Subcutaneous abdominal adipose tissue (tissue), 5 donors: ENCODE results near the gene PCP2.

Experiments used
- H3K27ac ChIP-seq: one replicate; pipeline ENCODE4 v1.7.0; 2013; ENCODE audit warnings: low read depth, mild to moderate bottlenecking, inconsistent platforms, low read length, moderate library complexity
- H3K27me3 ChIP-seq, 5 donors: one replicate each; pipeline ENCODE4 v1.7.0; 2013; ENCODE audit warnings: low read length in 5 of 5, inconsistent platforms in 1 of 5; ENCODE audit not compliant: control insufficient read depth in 5 of 5, insufficient read depth in 4 of 5
- H3K36me3 ChIP-seq, 5 donors: one replicate each; pipeline ENCODE4 v1.7.0; 2013; ENCODE audit warnings: low read length in 5 of 5; ENCODE audit not compliant: control insufficient read depth in 5 of 5, insufficient read depth in 5 of 5
- H3K4me1 ChIP-seq, 5 donors: one replicate each; pipeline ENCODE4 v1.7.0; 2013; ENCODE audit warnings: low read length in 5 of 5, mild to moderate bottlenecking in 3 of 5, moderate library complexity in 1 of 5; ENCODE audit not compliant: control insufficient read depth in 5 of 5, insufficient read depth in 5 of 5
- H3K4me3 ChIP-seq, 5 donors: one replicate each; pipeline ENCODE4 v1.7.0; 2013; ENCODE audit warnings: low read length in 5 of 5, low read depth in 1 of 5
- H3K9ac ChIP-seq, 5 donors: one replicate each; pipeline ENCODE4 v1.7.0; 2013; ENCODE audit warnings: low read length in 5 of 5, mild to moderate bottlenecking in 4 of 5, moderate library complexity in 3 of 5
- H3K9me3 ChIP-seq, 5 donors: one replicate each; pipeline ENCODE4 v1.7.0; 2013; ENCODE audit warnings: low read length in 5 of 5; ENCODE audit not compliant: control insufficient read depth in 5 of 5
- donor health status: healthy.
- donor health status: healthy.
- donor health status: healthy.
- donor health status: healthy.
- donor health status: healthy.

The PCP2 gene

GRCh38 chr19:7598180-7598579 lies 35.3 kb downstream of the PCP2 start:
- Histone ChIP-seq H3K27ac (no peak overlapping the region), H3K9me3 (no peaks in the 10 kb centered on the region), H3K36me3 (no peaks in the 10 kb centered on the region), H3K4me3 (no peak overlapping the region), H3K27me3 (peaks cover 23 to 36% (median 33%) of the 10 kb centered on the region in 5 donors), H3K9ac (no peak overlapping the region), H3K4me1 (peaks cover 0 to 11% (median 3%) of the 10 kb centered on the region in 5 donors)

GRCh38 chr19:7597689-7598088 lies 35.8 kb downstream of the PCP2 start:
- Histone ChIP-seq H3K4me3 (no peak overlapping the region), H3K36me3 (no peaks in the 10 kb centered on the region), H3K9me3 (no peaks in the 10 kb centered on the region), H3K9ac (no peak overlapping the region), H3K27ac (no peak overlapping the region), H3K4me1 (peaks cover 0 to 11% (median 3%) of the 10 kb centered on the region in 5 donors), H3K27me3 (peaks cover 23 to 36% (median 33%) of the 10 kb centered on the region in 5 donors)

GRCh38 chr19:7596211-7596937 lies 37.1 kb downstream of the PCP2 start:
- H3K36me3 ChIP-seq: no peaks in the 10 kb centered on the region
- H3K4me1 ChIP-seq: peaks cover 0 to 11% (median 3%) of the 10 kb centered on the region in 5 donors
- H3K27me3 ChIP-seq: peaks cover 23 to 35% (median 33%) of the 10 kb centered on the region in 5 donors
- no peak overlapping the region for H3K4me3 ChIP-seq
- H3K27ac ChIP-seq: no peak overlapping the region
- H3K9ac ChIP-seq: no peak overlapping the region
- H3K9me3 ChIP-seq: no peaks in the 10 kb centered on the region

- Histone ChIP-seq H3K27me3 (peaks cover 26 to 39% (median 36%) of the 10 kb centered on the region in 5 donors), H3K4me3 (peak within 1 kb of the TSS in 1 of 5 donors; percentile 10), H3K4me1 (peaks cover 0 to 11% (median 3%) of the 10 kb centered on the region in 5 donors), H3K36me3 (no peaks in the 10 kb centered on the region), H3K9me3 (no peaks in the 10 kb centered on the region), H3K9ac (no peak within 1 kb of the TSS), H3K27ac (no peak within 1 kb of the TSS)
Measured at GRCh38 chr19:7595466-7596133, 37.9 kb downstream of the PCP2 start, which contains the start of gene CAMSAP3. TSS of gene CAMSAP3 (plus strand) at chr19:7595863. CDS start at chr19:7596003, 140 bp downstream.

GRCh38 chr19:7590256-7590655 lies 43.3 kb downstream of the PCP2 start:
- no peaks in the 10 kb centered on the region for H3K36me3 ChIP-seq
- no peak overlapping the region for H3K4me3 ChIP-seq
- H3K4me1 ChIP-seq: peaks cover 0 to 2% (median 0%) of the 10 kb centered on the region in 5 donors
- peaks cover 13 to 23% (median 15%) of the 10 kb centered on the region in 5 donors for H3K27me3 ChIP-seq
- no peak overlapping the region for H3K9ac ChIP-seq
- no peak overlapping the region for H3K27ac ChIP-seq
- H3K9me3 ChIP-seq: no peaks in the 10 kb centered on the region

GRCh38 chr19:7589822-7590221 lies 43.7 kb downstream of the PCP2 start:
- no peaks in the 10 kb centered on the region for H3K36me3 ChIP-seq
- H3K27me3 ChIP-seq: peaks cover 9 to 20% (median 13%) of the 10 kb centered on the region in 5 donors
- no peak overlapping the region for H3K9ac ChIP-seq
- H3K27ac ChIP-seq: no peak overlapping the region
- H3K9me3 ChIP-seq: no peaks in the 10 kb centered on the region
- no peak overlapping the region for H3K4me3 ChIP-seq
- H3K4me1 ChIP-seq: no peaks in the 10 kb centered on the region

GRCh38 chr19:7582446-7582845 lies 51.1 kb downstream of the PCP2 start:
- Histone ChIP-seq H3K9me3 (no peaks in the 10 kb centered on the region), H3K4me3 (no peak overlapping the region), H3K4me1 (no peaks in the 10 kb centered on the region), H3K27me3 (peaks cover 0 to 2% (median 0%) of the 10 kb centered on the region in 5 donors), H3K36me3 (no peaks in the 10 kb centered on the region), H3K27ac (no peak overlapping the region), H3K9ac (no peak overlapping the region)
